Endothelial cell of umbilical vein (primary cell): ENCODE data around the gene IFITM10. TPM values are rescaled to one million over a fixed set of nuclear protein-coding genes. Genes with fewer than 3 reads are reported as not detected.

ENCODE experiments used
- BruUV-seq: library from RNA; stranded (reverse); fragments of 400-500 nt; replicated peaks from 2 replicates; lab custom pipeline; 2021; lab: Mats Ljungman, UMichigan
- CTCF ChIA-PET: fragments of 300-600, 350-600 bp; sonication (Branson Sonifier 250); formaldehyde crosslinking; loops from one replicate; lab custom pipeline; 2021; ENCODE audit warnings: antibody characterized with exemption, inconsistent platforms; lab: Charles Lee
- POLR2A ChIA-PET: fragments of 300-600, 350-600 bp; sonication (Branson Sonifier 250); formaldehyde crosslinking; loops from one replicate; lab custom pipeline; 2021; ENCODE audit warnings: antibody characterized with exemption, inconsistent platforms; lab: Charles Lee
- DNase-seq: peaks from one replicate; pipeline ENCODE4 v3.0.0-alpha.2; 2011; ENCODE audit warnings: low read depth, low spot score
- FAIRE-seq: peaks from 2 replicates; lab custom pipeline; 2011; peaks lifted over from hg19 to GRCh38; lab: Jason Lieb, UNC
- H2AFZ ChIP-seq: 2 replicates; pipeline ENCODE4 v1.6.0; 2012; ENCODE audit warnings: low read depth, low read length, control low read depth, inconsistent platforms
- H3K27ac ChIP-seq: 2 replicates; pipeline ENCODE4 v1.5.1; 2011; ENCODE audit warnings: low read depth, mild to moderate bottlenecking, control low read depth, low read length, moderate library complexity; ENCODE audit not compliant: insufficient read depth
- H3K27me3 ChIP-seq, 2 experiments: 2 replicates each; pipeline versions ENCODE4 v1.6.0 to v1.6.1; 2011; ENCODE audit warnings: low read length in 2 of 2, mixed read lengths in 1 of 2; ENCODE audit not compliant: control insufficient read depth in 2 of 2, insufficient read depth in 2 of 2
- H3K36me3 ChIP-seq, 2 experiments: 2 replicates in 1 of 2; 3 replicates in 1 of 2; pipeline ENCODE4 v1.5.1; 2011; ENCODE audit warnings: low read length in 2 of 2, mild to moderate bottlenecking in 1 of 2, moderate library complexity in 1 of 2; ENCODE audit not compliant: control insufficient read depth in 2 of 2, insufficient read depth in 2 of 2; ENCODE audit errors: extremely low read depth in 1 of 2
- H3K4me1 ChIP-seq: 3 replicates; pipeline ENCODE4 v1.5.1; 2011; ENCODE audit warnings: mild to moderate bottlenecking, low read length; ENCODE audit not compliant: control insufficient read depth, insufficient read depth; ENCODE audit errors: extremely low read depth
- H3K4me2 ChIP-seq: 2 replicates; pipeline ENCODE4 v1.6.1; 2011; ENCODE audit warnings: low read length, control low read depth, mixed read lengths; ENCODE audit not compliant: insufficient read depth
- H3K4me3 ChIP-seq, 3 experiments: fragments of 200-600 bp in 1 of 3; sonication (generic), shearing (Covaris generic) in 1 of 3; replicated peaks in 1 of 3; 2 replicates each; pipeline ENCODE4 v1.5.1; 2011 to 2016; ENCODE audit warnings: control low read depth in 3 of 3, low read length in 3 of 3, mild to moderate bottlenecking in 2 of 3, inconsistent platforms in 1 of 3, low read depth in 1 of 3, moderate library complexity in 1 of 3; ENCODE audit not compliant: insufficient read depth in 1 of 3
- H3K79me2 ChIP-seq: 2 replicates; pipeline ENCODE4 v1.6.0; 2012; ENCODE audit warnings: low read length, inconsistent platforms; ENCODE audit not compliant: control insufficient read depth, insufficient read depth
- H3K9ac ChIP-seq: replicated peaks from 2 replicates; pipeline ENCODE3; 2011; ENCODE audit warnings: low read length, control low read depth; ENCODE audit not compliant: insufficient read depth; ENCODE audit errors: extremely low read depth
- H3K9me1 ChIP-seq: replicated peaks from 3 replicates; pipeline ENCODE4 v1.6.0; 2011; ENCODE audit warnings: mild to moderate bottlenecking, low read length; ENCODE audit not compliant: control insufficient read depth, insufficient read depth; ENCODE audit errors: extremely low read depth
- H3K9me3 ChIP-seq: replicated peaks from 2 replicates; pipeline ENCODE4 v1.5.1; 2012; ENCODE audit warnings: low read length, inconsistent platforms; ENCODE audit not compliant: control insufficient read depth, insufficient read depth
- H4K20me1 ChIP-seq: replicated peaks from 2 replicates; pipeline ENCODE3; 2011; ENCODE audit warnings: mild to moderate bottlenecking, low read length; ENCODE audit not compliant: control insufficient read depth, insufficient read depth; ENCODE audit errors: extremely low read depth
- EZH2 ChIP-seq: IDR thresholded peaks from 2 replicates; pipeline ENCODE4 v1.6.1; 2012; ENCODE audit warnings: borderline replicate concordance, low read depth, mild to moderate bottlenecking, moderate library complexity, low read length, inconsistent platforms; ENCODE audit not compliant: severe bottlenecking
- FOS ChIP-seq: IDR thresholded peaks from 2 replicates; pipeline ENCODE4 v1.6.1; 2011; ENCODE audit warnings: mild to moderate bottlenecking, low read length, moderate library complexity, borderline replicate concordance; ENCODE audit not compliant: insufficient read depth
- GATA2 ChIP-seq: IDR thresholded peaks from 2 replicates; pipeline ENCODE4 v1.7.0; 2011; ENCODE audit warnings: low read depth, mild to moderate bottlenecking, moderate library complexity, mixed read lengths, low read length; ENCODE audit not compliant: insufficient read length, insufficient read depth
- JUN ChIP-seq: IDR thresholded peaks from 2 replicates; pipeline ENCODE4 v1.6.1; 2011; ENCODE audit warnings: borderline replicate concordance, low read depth; ENCODE audit not compliant: insufficient read length, insufficient read depth
- MAX ChIP-seq: IDR thresholded peaks from 2 replicates; pipeline ENCODE4 v1.6.1; 2011; ENCODE audit not compliant: insufficient read depth, insufficient read length
- MYC ChIP-seq: IDR thresholded peaks from one replicate; pipeline ENCODE4 v1.6.1; 2011; ENCODE audit warnings: mild to moderate bottlenecking, low read depth, low read length
- POLR2A ChIP-seq: IDR thresholded peaks from 2 replicates; pipeline ENCODE4 v1.6.1; 2012; ENCODE audit warnings: low read depth, mild to moderate bottlenecking, control low read depth, low read length
- POLR2AphosphoS5 ChIP-seq: IDR thresholded peaks from 2 replicates; pipeline ENCODE4 v1.6.1; 2012; ENCODE audit warnings: low read depth, mild to moderate bottlenecking, control low read depth, low read length, moderate library complexity; ENCODE audit not compliant: insufficient read depth
- dilution Hi-C: fragments of 300-500 bp; cut with MboI; formaldehyde crosslinking; loops from one replicate; pipeline ENCODE4 v1.15.0; 2019; ENCODE audit warnings: low sequenced_read_pairs; ENCODE audit not compliant: extremely low pct_ligation_motif_present
- intact Hi-C: fragments of 100-400 bp; cut with micrococcal nuclease; formaldehyde crosslinking; loops from one replicate; pipeline ENCODE4 v1.10.0; 2022
- polyA plus RNA-seq, 4 experiments: library from polyadenylated mRNA; depleted of rRNA in 3 of 4; stranded (reverse) in 3 of 4; unstranded in 1 of 4; fragments of >200 nt; gene quantifications; 2 replicates each; pipeline versions ENCODE4 v1.2.1 to v1.2.3, GENCODE V29; 2011 to 2012; ENCODE audit warnings: missing spikeins in 1 of 4
- total RNA-seq: library from RNA; stranded (reverse); gene quantifications from 2 replicates; pipeline ENCODE4 v1.2.3, GENCODE V29; 2021
- TF ChIP-seq, protein P1 (sequence below), 2 donors: IDR thresholded peaks; 1 replicate in 1 of 2; 2 replicates in 1 of 2; pipeline ENCODE4 v1.5.1; 2011; ENCODE audit warnings: low read length in 2 of 2, mild to moderate bottlenecking in 2 of 2, moderate library complexity in 2 of 2, control low read depth in 1 of 2, inconsistent platforms in 1 of 2, low read depth in 1 of 2; ENCODE audit not compliant: insufficient read depth in 1 of 2; ENCODE audit errors: extremely low read depth in 1 of 2

The IFITM10 gene
- total and polyA plus RNA-seq, 2 donors (not counting 3 experiments of a cell fraction or from before 2014, with no cell fraction given): 0.04 to 0.66 TPM

- ChIA-PET POLR2A (no interaction called here), CTCF (interaction anchor here (1.1 to 1.2 kb wide), 2 partner anchors 89 to 130 kb away, joined by 3 to 5 read pairs; no protein-coding TSS in a partner anchor)
- Histone ChIP-seq H3K4me1 (no peaks in the 10 kb centered on the region), H3K9me3 (no peaks in the 10 kb centered on the region), H3K36me3 (no peaks in the 10 kb centered on the region), H4K20me1 (no peaks in the 10 kb centered on the region), H3K79me2 (no peaks in the 10 kb centered on the region), H3K27ac (no peak overlapping the region), H3K27me3 (no peaks in the 10 kb centered on the region), H2AFZ (no peak overlapping the region), H3K9ac (no peak overlapping the region), H3K9me1 (no peaks in the 10 kb centered on the region), H3K4me3 (no peak overlapping the region), H3K4me2 (no peak overlapping the region)
- FAIRE-seq (no peak), DNase-seq (no peak)
- BruUV-seq: no TSS peak
- dilution Hi-C loops: no loop called here
- intact Hi-C loops: no loop called here
- no peak for TF ChIP-seq POLR2A
- TF ChIP-seq JUN: no peak
- TF ChIP-seq EZH2: no peak
- TF ChIP-seq, protein P1, sequence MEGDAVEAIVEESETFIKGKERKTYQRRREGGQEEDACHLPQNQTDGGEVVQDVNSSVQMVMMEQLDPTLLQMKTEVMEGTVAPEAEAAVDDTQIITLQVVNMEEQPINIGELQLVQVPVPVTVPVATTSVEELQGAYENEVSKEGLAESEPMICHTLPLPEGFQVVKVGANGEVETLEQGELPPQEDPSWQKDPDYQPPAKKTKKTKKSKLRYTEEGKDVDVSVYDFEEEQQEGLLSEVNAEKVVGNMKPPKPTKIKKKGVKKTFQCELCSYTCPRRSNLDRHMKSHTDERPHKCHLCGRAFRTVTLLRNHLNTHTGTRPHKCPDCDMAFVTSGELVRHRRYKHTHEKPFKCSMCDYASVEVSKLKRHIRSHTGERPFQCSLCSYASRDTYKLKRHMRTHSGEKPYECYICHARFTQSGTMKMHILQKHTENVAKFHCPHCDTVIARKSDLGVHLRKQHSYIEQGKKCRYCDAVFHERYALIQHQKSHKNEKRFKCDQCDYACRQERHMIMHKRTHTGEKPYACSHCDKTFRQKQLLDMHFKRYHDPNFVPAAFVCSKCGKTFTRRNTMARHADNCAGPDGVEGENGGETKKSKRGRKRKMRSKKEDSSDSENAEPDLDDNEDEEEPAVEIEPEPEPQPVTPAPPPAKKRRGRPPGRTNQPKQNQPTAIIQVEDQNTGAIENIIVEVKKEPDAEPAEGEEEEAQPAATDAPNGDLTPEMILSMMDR (IDR thresholded peaks at IDR 0.05; ENCODE audit: extremely low read depth in 1 of 2, insufficient read depth in 1 of 2, low read depth in 1 of 2, low read length in 2 of 2): no peak
- TF ChIP-seq FOS: no peak
- no peak for TF ChIP-seq MYC
- no peak for TF ChIP-seq MAX
- no peak for TF ChIP-seq POLR2AphosphoS5
- TF ChIP-seq GATA2: no peak
Measured at GRCh38 chr11:1782831-1783724, 32.7 kb upstream of the IFITM10 start.
